Activated CD4-positive, alpha-beta T cell treated with anti-CD3 and anti-CD28 coated beads for 36 hours (primary cell): Measurements from ENCODE around the gene RPRM. TPM values are rescaled to one million over a fixed set of nuclear protein-coding genes. Genes with fewer than 3 reads are reported as not detected.
"Not testable (repeated sequence)": the region's sequence is repeated elsewhere in the genome, so short reads cannot be mapped to it uniquely, and the experiment has no call there.

Source experiments
- ATAC-seq: fragments of 200-7000 bp; cut with Tn5 transposase; one replicate; pipeline ENCODE4 v1.10.0; 2021; ENCODE audit warnings: mild to moderate bottlenecking, moderate library complexity
- CTCF ChIA-PET: fragments of 350-600 bp; sonication (Branson Sonifier 250); formaldehyde crosslinking; loops from one replicate; lab custom pipeline; 2021; ENCODE audit warnings: antibody characterized with exemption; lab: Charles Lee
- POLR2A ChIA-PET: fragments of 350-600 bp; sonication (Branson Sonifier 250); formaldehyde crosslinking; loops from one replicate; lab custom pipeline; 2021; ENCODE audit warnings: antibody characterized with exemption, inconsistent platforms; lab: Charles Lee
- DNase-seq: peaks from one replicate; pipeline ENCODE4 v3.0.0-alpha.2; 2020
- H3K27ac Mint-ChIP-seq: one replicate; pipeline ENCODE4 v1.8.0; 2021; ENCODE audit warnings: mixed read lengths
- H3K27me3 Mint-ChIP-seq: one replicate; pipeline ENCODE4 v1.8.0; 2021; ENCODE audit warnings: mixed read lengths
- H3K36me3 Mint-ChIP-seq: one replicate; pipeline ENCODE4 v1.8.0; 2021; ENCODE audit warnings: low read depth, mixed read lengths
- H3K4me1 Mint-ChIP-seq: one replicate; pipeline ENCODE4 v1.8.0; 2021; ENCODE audit warnings: mixed read lengths
- H3K4me3 Mint-ChIP-seq: one replicate; pipeline ENCODE4 v1.8.0; 2021; ENCODE audit warnings: mild to moderate bottlenecking, moderate library complexity, mixed read lengths
- H3K9me3 Mint-ChIP-seq: one replicate; pipeline ENCODE4 v1.8.0; 2021; ENCODE audit warnings: low read depth, mixed read lengths
- intact Hi-C, 2 experiments: fragments of 100-400 bp; cut with DNase I in 1 of 2; cut with micrococcal nuclease in 1 of 2; formaldehyde crosslinking; loops; one replicate each; pipeline versions ENCODE4 v1.14.2 to v1.15.1; 2022 to 2024; cut with DNase I, micrococcal nuclease
- total RNA-seq, 2 experiments: library from RNA; stranded (reverse); gene quantifications; one replicate each; pipeline ENCODE4 v1.2.3, GENCODE V29; 2021

RPRM gene
- not detected for total RNA-seq

GRCh38 chr2:153478289-153479261 lies at the start of gene RPRM:
Gene RPRM, minus strand, starts transcription at chr2:153478762. Its CDS starts 197 bp downstream, at chr2:153478565.
- H3K4me3 Mint-ChIP-seq, result peak within 1 kb of the TSS; percentile 34
- DNase-seq (peak; percentile 74), ATAC-seq (peak; percentile 85)
- peaks cover 20% of the 10 kb centered on the region for H3K4me1 Mint-ChIP-seq
- peaks cover 60% of the 10 kb centered on the region for H3K27me3 Mint-ChIP-seq
- intact Hi-C loops, result loop anchor here in 1 of 2 experiments (1.0 to 5.0 kb wide), 5 partner anchors 315 to 1441 kb away; no protein-coding TSS in a partner anchor
- CTCF ChIA-PET, result interaction anchor here (0.7 to 1.7 kb wide), 5 partner anchors 31 to 612 kb away, joined by 3 to 9 read pairs (median 3); no protein-coding TSS in a partner anchor
- POLR2A ChIA-PET, result no interaction called here
- no peak within 1 kb of the TSS for H3K27ac Mint-ChIP-seq
- H3K9me3 Mint-ChIP-seq, result no peaks in the 10 kb centered on the region
- no peaks in the 10 kb centered on the region for H3K36me3 Mint-ChIP-seq

- DNase-seq, result peak; percentile 74
- intact Hi-C loops, result loop anchor here (1.0 to 5.0 kb wide), 6 partner anchors 357 to 1483 kb away; no protein-coding TSS in a partner anchor
- ChIA-PET POLR2A (no interaction called here), CTCF (interaction anchor here (0.6 to 1.6 kb wide), 3 partner anchors 13 to 18 kb away, joined by 3 to 6 read pairs (median 3); no protein-coding TSS in a partner anchor)
- no peaks in the 10 kb centered on the region for H3K4me1 Mint-ChIP-seq
- H3K9me3 Mint-ChIP-seq, result no peaks in the 10 kb centered on the region
- peaks cover 4% of the 10 kb centered on the region for H3K27me3 Mint-ChIP-seq
- ATAC-seq, result no peak
- H3K4me3 Mint-ChIP-seq, result no peak overlapping the region
- H3K27ac Mint-ChIP-seq, result no peak overlapping the region
- H3K36me3 Mint-ChIP-seq, result no peaks in the 10 kb centered on the region
Measured at GRCh38 chr2:153519257-153519875, 40.8 kb upstream of the RPRM start.

GRCh38 chr2:153512331-153512730 lies 33.8 kb upstream of the RPRM start:
- ATAC-seq, result no peak
- no peaks in the 10 kb centered on the region for H3K4me1 Mint-ChIP-seq
- ChIA-PET CTCF (no interaction called here), POLR2A (no interaction called here)
- H3K4me3 Mint-ChIP-seq, result no peak overlapping the region
- H3K36me3 Mint-ChIP-seq, result no peaks in the 10 kb centered on the region
- peaks cover 6% of the 10 kb centered on the region for H3K9me3 Mint-ChIP-seq
- no peak for DNase-seq
- no peak overlapping the region for H3K27ac Mint-ChIP-seq
- H3K27me3 Mint-ChIP-seq, result peaks cover 5% of the 10 kb centered on the region
- intact Hi-C loops, result no loop called here

GRCh38 chr2:153510996-153511395 lies 32.4 kb upstream of the RPRM start:
- Mint-ChIP-seq H3K9me3 (peaks cover 13% of the 10 kb centered on the region), H3K4me3 (no peak overlapping the region), H3K36me3 (no peaks in the 10 kb centered on the region), H3K27me3 (peaks cover 5% of the 10 kb centered on the region), H3K27ac (no peak overlapping the region), H3K4me1 (no peaks in the 10 kb centered on the region)
- intact Hi-C loops, result no loop called here
- ChIA-PET POLR2A (no interaction called here), CTCF (no interaction called here)
- ATAC-seq (no peak), DNase-seq (no peak)

GRCh38 chr2:153509133-153509532 lies 30.6 kb upstream of the RPRM start:
- ATAC-seq (no peak), DNase-seq (no peak)
- ChIA-PET POLR2A (no interaction called here), CTCF (no interaction called here)
- no peaks in the 10 kb centered on the region for H3K36me3 Mint-ChIP-seq
- no peaks in the 10 kb centered on the region for H3K4me1 Mint-ChIP-seq
- no peak overlapping the region for H3K4me3 Mint-ChIP-seq
- H3K27me3 Mint-ChIP-seq, result peaks cover 5% of the 10 kb centered on the region
- intact Hi-C loops, result no loop called here
- peaks cover 16% of the 10 kb centered on the region for H3K9me3 Mint-ChIP-seq
- H3K27ac Mint-ChIP-seq, result no peak overlapping the region

- ATAC-seq, H3K4me1 Mint-ChIP-seq, H3K27ac Mint-ChIP-seq, H3K4me3 Mint-ChIP-seq, POLR2A ChIA-PET, H3K27me3 Mint-ChIP-seq, intact Hi-C loops, H3K36me3 Mint-ChIP-seq, DNase-seq: not testable (repeated sequence)
- H3K9me3 Mint-ChIP-seq, result peaks cover 16% of the 10 kb centered on the region
- CTCF ChIA-PET, result interaction anchor here (1.8 kb wide), 2 partner anchors 13 to 15 kb away, joined by 4 to 6 read pairs; no protein-coding TSS in a partner anchor
Measured at GRCh38 chr2:153506499-153506898, 27.9 kb upstream of the RPRM start.

GRCh38 chr2:153499439-153499838 lies 20.9 kb upstream of the RPRM start:
- no peak overlapping the region for H3K27ac Mint-ChIP-seq
- no peak overlapping the region for H3K4me3 Mint-ChIP-seq
- H3K9me3 Mint-ChIP-seq, result peaks cover 3% of the 10 kb centered on the region
- ChIA-PET POLR2A (no interaction called here), CTCF (no interaction called here)
- intact Hi-C loops, result no loop called here
- ATAC-seq (no peak), DNase-seq (no peak)
- no peaks in the 10 kb centered on the region for H3K36me3 Mint-ChIP-seq
- H3K27me3 Mint-ChIP-seq, result no peaks in the 10 kb centered on the region
- H3K4me1 Mint-ChIP-seq, result no peaks in the 10 kb centered on the region

- no peak for ATAC-seq
- no peak overlapping the region for H3K4me3 Mint-ChIP-seq
- POLR2A ChIA-PET, result no interaction called here
- H3K27me3 Mint-ChIP-seq, result no peaks in the 10 kb centered on the region
- CTCF ChIA-PET, result no interaction called here
- no peak for DNase-seq
- H3K4me1 Mint-ChIP-seq, result no peaks in the 10 kb centered on the region
- no peak overlapping the region for H3K27ac Mint-ChIP-seq
- intact Hi-C loops, result no loop called here
- no peaks in the 10 kb centered on the region for H3K9me3 Mint-ChIP-seq
- H3K36me3 Mint-ChIP-seq, result no peaks in the 10 kb centered on the region
Measured at GRCh38 chr2:153497938-153498629, 19.5 kb upstream of the RPRM start.

GRCh38 chr2:153495725-153496124 lies 17.2 kb upstream of the RPRM start:
- DNase-seq (no peak), ATAC-seq (no peak)
- no peaks in the 10 kb centered on the region for H3K9me3 Mint-ChIP-seq
- POLR2A ChIA-PET, result no interaction called here
- no peaks in the 10 kb centered on the region for H3K4me1 Mint-ChIP-seq
- CTCF ChIA-PET, result no interaction called here
- H3K27me3 Mint-ChIP-seq, result no peaks in the 10 kb centered on the region
- H3K36me3 Mint-ChIP-seq, result no peaks in the 10 kb centered on the region
- H3K4me3 Mint-ChIP-seq, result no peak overlapping the region
- intact Hi-C loops, result no loop called here
- no peak overlapping the region for H3K27ac Mint-ChIP-seq

- ATAC-seq, result no peak
Measured at GRCh38 chr2:153488072-153488471, 9.5 kb upstream of the RPRM start.

GRCh38 chr2:153487448-153487847 lies 8.9 kb upstream of the RPRM start:
- peaks cover 18% of the 10 kb centered on the region for H3K27me3 Mint-ChIP-seq
- POLR2A ChIA-PET, result no interaction called here
- H3K9me3 Mint-ChIP-seq, result no peaks in the 10 kb centered on the region
- intact Hi-C loops, result no loop called here
- ATAC-seq (no peak), DNase-seq (no peak)
- H3K36me3 Mint-ChIP-seq, result no peaks in the 10 kb centered on the region
- H3K27ac Mint-ChIP-seq, result no peak overlapping the region
- no peaks in the 10 kb centered on the region for H3K4me1 Mint-ChIP-seq
- H3K4me3 Mint-ChIP-seq, result no peak overlapping the region
- CTCF ChIA-PET, result no interaction called here

More at GRCh38 chr2:153488072-153488471, 9.5 kb upstream of the RPRM start:
- Mint-ChIP-seq H3K4me1 (no peaks in the 10 kb centered on the region), H3K27ac (no peak overlapping the region), H3K27me3 (peaks cover 18% of the 10 kb centered on the region), H3K4me3 (no peak overlapping the region), H3K9me3 (no peaks in the 10 kb centered on the region), H3K36me3 (no peaks in the 10 kb centered on the region)
- intact Hi-C loops, result no loop called here
- no peak for DNase-seq
- POLR2A ChIA-PET, result no interaction called here
- CTCF ChIA-PET, result no interaction called here
